ENCODE results near the gene PAFAH1B1. TPM values are rescaled to one million over a fixed set of nuclear protein-coding genes. Genes with fewer than 3 reads are reported as not detected.
A peak's percentile ranks its signal among the peaks of the same experiment; 100 is the strongest.
"Not testable (repeated sequence)": the region's sequence is repeated elsewhere in the genome, so short reads cannot be mapped to it uniquely, and the experiment has no call there.

Gene PAFAH1B1
- total RNA-seq, result 100 to 1,000 TPM; 165 to 169 TPM

DNA sequence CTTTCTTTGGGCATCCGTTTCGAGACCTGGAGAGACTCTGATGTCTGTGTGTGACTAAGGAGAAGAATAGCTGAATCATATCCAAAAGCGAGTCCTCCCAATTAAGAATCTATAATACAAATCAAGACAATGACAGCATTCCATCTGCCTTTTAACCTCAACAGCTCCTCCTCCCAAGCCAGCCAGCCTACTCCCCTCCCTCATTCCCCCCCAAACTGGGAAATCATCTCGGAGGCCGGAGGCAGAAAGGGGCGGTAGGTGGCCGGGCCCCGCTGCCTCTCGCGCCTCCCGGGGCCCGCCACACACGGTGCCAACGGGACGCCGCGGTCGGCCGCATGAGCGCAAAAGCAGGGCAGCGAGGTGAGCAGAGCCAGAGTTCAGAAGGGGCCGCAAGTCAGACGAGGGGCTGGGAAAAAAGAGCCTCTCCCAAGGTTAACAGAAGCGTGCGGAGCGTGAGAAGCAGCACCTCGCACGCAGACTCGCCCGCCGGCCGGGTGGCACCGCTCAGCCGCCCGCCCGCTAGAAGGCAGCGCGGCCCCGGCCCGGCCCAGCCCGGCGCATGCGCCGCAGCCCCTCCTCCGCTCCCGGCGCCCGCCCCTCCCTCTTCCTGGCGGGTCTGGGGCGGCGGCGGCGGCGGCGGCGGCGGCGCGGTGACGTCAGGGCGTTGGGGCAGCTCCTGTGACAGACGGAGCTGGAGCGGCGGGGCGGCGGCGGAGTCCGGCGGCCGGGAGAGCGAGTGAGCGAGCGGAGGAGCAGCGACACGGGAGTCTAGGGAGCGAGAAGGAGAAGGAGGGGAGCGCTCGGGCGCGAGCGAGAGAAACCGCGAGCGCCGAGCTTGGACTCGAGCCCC is at the start of gene PAFAH1B1:
PAFAH1B1 (plus strand) TSS at position 684 of the 850 bp plus-strand sequence. CDS start 44,635 bp downstream, outside the sequence.
- CTCF ChIA-PET, result interaction anchor here (0.6 to 1.5 kb wide), 2 partner anchors 19 to 179 kb away, joined by 3 read pairs; no protein-coding TSS in a partner anchor
- peak; percentile 92 for DNase-seq
- peak within 1 kb of the TSS; percentile 97 for H3K4me3 Mint-ChIP-seq
- peaks cover 28% of the 10 kb centered on the region for H3K4me1 Mint-ChIP-seq
- POLR2A ChIA-PET, result interaction anchor here (0.6 to 0.7 kb wide), 3 partner anchors 17 to 83 kb away, joined by 3 read pairs; no protein-coding TSS in a partner anchor
- no peaks in the 10 kb centered on the region for H3K9me3 Mint-ChIP-seq
- peaks cover 5% of the 10 kb centered on the region for H3K36me3 Mint-ChIP-seq (ENCODE audit: low read depth)
- H3K27ac Mint-ChIP-seq, result peak within 1 kb of the TSS; percentile 95
- H3K27me3 Mint-ChIP-seq, result peaks cover 3% of the 10 kb centered on the region

DNA sequence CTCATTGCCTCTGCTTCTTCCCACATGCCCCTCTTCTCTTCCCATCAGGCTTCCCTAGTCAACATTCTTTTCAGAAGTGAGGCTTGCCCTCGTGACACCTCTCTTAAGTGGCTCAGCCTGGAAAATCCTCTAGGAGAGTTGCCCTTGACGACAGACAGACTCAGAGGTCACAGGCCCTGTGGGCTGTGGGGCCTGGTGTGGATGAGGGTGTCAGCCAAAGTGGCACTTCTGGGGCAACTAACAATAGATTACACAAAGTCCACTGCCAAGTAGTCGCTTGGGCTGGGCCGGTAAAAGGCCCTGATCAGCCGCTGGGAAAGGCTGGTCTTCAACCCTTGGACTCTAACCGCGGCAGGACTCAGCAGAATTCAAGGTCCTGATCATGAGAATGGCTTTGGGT is 48.1 kb upstream of the PAFAH1B1 start:
- no peak overlapping the region for H3K27ac Mint-ChIP-seq
- ChIA-PET POLR2A (no interaction called here), CTCF (interaction anchor here (0.7 kb wide), 1 partner anchor 34 kb away, joined by 3 read pairs; the partner anchor contains the start of gene METTL16)
- H3K9me3 Mint-ChIP-seq, result no peaks in the 10 kb centered on the region
- H3K4me1 Mint-ChIP-seq, result no peaks in the 10 kb centered on the region
- no peak for DNase-seq
- H3K4me3 Mint-ChIP-seq, result no peak overlapping the region
- H3K36me3 Mint-ChIP-seq (ENCODE audit: low read depth), result no peaks in the 10 kb centered on the region
- peaks cover 1% of the 10 kb centered on the region for H3K27me3 Mint-ChIP-seq

DNA sequence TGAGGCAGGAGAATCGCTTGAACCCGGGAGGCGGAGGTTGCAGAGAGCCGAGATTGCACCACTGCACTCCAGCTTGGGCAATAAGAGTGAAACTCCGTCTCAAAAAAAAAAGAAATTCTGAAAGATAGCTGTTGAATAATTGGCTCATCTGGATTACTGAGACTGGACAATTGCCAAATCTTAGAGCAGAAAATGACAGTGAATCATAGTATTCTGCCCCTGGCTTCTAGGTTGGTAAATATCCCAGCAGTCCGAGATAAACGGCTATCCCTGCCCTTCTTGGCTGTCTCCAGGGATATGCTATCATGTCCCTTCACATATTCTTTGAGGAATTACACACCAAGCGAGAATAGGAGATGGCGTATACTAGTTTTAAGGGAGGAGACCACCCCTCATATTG is 46.3 kb upstream of the PAFAH1B1 start:
- Mint-ChIP-seq H3K27me3 (peaks cover 5% of the 10 kb centered on the region), H3K4me1 (no peaks in the 10 kb centered on the region), H3K4me3 (no peak overlapping the region), H3K9me3 (no peaks in the 10 kb centered on the region), H3K36me3 (ENCODE audit: low read depth) (no peaks in the 10 kb centered on the region), H3K27ac (no peak overlapping the region)
- no peak for DNase-seq
- POLR2A ChIA-PET, result no interaction called here
- CTCF ChIA-PET, result interaction anchor here (0.6 to 1.0 kb wide), 8 partner anchors 10 to 958 kb away, joined by 3 to 6 read pairs (median 3); no protein-coding TSS in a partner anchor

DNA sequence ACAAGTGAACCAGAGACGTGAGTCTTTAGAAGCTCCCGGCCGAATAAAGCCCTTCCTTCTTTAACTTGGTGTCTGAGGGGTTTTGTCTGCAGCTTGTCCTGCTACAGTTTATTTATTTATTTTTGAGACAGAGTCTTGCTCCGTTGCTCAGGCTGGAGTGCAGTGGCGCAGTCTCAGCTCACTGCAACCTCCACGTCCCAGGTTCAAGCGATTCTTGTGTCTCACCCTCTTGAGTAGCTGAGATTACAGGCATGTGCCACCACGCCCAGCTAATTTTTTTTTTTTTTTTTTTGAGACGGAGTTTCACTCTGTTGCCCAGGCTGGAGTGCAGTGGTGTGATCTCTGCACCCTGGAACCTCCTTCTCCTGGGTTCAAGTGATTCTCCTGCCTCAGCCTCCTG is 45.4 kb upstream of the PAFAH1B1 start:
- H3K36me3 Mint-ChIP-seq (ENCODE audit: low read depth); H3K4me3 Mint-ChIP-seq; DNase-seq; H3K4me1 Mint-ChIP-seq; H3K9me3 Mint-ChIP-seq; H3K27me3 Mint-ChIP-seq; H3K27ac Mint-ChIP-seq: not testable (repeated sequence)
- CTCF ChIA-PET, result interaction anchor here (0.6 to 1.1 kb wide), 2 partner anchors 23 to 104 kb away, joined by 3 to 5 read pairs; no protein-coding TSS in a partner anchor
- POLR2A ChIA-PET, result interaction anchor here (0.6 kb wide), 2 partner anchors 9 to 77 kb away, joined by 3 read pairs; no protein-coding TSS in a partner anchor

DNA sequence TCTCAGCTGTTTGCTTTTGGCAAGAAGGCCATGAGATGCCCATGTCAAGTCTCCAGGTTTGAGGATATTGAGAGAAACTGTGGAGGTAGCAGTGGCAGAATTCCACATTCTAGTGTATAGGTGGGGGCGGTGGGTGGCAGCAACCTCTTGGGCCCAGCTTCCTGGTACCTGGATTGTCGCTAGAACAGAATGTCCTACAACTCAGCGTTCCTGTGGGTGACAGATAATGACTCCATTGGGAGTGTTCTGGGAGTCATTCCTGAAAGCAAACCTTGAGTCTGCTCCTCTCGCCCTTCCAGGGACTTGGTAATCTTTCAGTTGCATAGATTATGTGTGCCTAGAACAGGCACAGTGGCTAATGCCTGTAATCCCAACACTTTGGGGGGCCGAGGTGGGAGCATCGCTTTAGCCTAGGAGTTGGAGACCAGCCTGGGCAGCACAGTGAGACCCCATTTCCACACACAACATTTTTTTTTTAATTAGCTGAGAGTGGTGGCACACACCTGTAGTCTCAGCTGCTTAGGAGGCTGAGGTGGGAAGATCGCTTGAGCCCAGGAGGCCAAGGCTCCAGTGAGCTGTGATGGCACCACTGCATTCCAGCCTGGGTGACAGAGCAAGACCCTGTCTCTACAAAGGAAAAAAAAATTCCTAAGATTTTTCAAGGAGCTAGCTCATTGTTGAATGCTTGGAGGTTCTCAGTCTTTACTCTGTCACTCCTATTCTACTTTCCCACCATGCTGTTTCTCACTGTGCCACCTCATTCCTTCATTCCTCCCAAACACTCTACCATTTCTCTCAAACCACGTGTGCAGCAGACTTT is 43.9 kb upstream of the PAFAH1B1 start:
- Mint-ChIP-seq H3K36me3 (ENCODE audit: low read depth) (no peaks in the 10 kb centered on the region), H3K27me3 (peaks cover 6% of the 10 kb centered on the region), H3K9me3 (no peaks in the 10 kb centered on the region), H3K4me1 (no peaks in the 10 kb centered on the region), H3K4me3 (no peak overlapping the region), H3K27ac (no peak overlapping the region)
- no peak for DNase-seq
- ChIA-PET POLR2A (no interaction called here), CTCF (interaction anchor here (0.6 to 1.0 kb wide), 3 partner anchors 10 to 39 kb away, joined by 3 read pairs; no protein-coding TSS in a partner anchor)

DNA sequence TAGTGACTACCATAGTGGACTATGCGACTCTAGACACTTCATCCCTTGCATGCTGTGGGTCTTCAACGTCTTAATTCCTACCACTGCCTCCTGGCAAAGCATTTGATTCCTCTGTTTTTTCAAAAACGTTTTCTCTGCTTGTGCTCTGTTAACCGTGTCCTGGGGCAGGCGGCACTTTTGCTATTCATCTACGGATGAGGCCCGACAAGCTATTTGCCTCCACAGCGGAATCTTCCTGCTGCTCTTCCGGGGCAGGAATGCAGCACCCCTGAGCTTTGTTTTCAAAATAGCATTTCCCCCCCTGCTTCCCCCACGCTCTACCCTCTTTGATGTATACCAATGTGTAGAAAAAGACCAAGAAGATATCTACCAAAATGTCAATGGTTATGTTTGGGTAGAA is 42.0 kb upstream of the PAFAH1B1 start:
- ChIA-PET POLR2A (interaction anchor here (0.6 kb wide), 1 partner anchor 240 kb away, joined by 5 read pairs; no protein-coding TSS in a partner anchor), CTCF (no interaction called here)
- Mint-ChIP-seq H3K27me3 (peaks cover 6% of the 10 kb centered on the region), H3K9me3 (peaks cover 2% of the 10 kb centered on the region), H3K4me3 (no peak overlapping the region), H3K36me3 (ENCODE audit: low read depth) (no peaks in the 10 kb centered on the region), H3K27ac (no peak overlapping the region), H3K4me1 (no peaks in the 10 kb centered on the region)
- DNase-seq, result no peak

DNA sequence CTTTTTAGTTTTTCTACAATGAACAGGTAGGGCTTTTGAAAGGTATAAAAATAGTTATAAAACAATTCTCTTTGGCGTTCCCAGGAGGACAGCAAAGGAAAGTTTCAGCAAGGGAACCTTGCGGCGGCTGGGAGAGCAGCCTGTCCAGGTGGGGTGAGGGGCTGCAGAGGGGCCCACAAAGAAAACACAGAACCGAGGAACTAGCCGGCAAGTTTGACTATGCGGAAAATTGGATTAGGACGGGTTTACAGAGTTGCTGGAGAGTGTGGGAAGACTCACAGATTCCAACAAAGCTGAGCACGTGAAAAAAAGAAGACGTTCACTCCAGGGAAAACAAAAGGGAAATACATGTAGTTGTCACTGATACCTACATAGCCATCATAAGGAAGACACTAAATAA is 41.5 kb upstream of the PAFAH1B1 start:
- no peak for DNase-seq
- no peak overlapping the region for H3K4me3 Mint-ChIP-seq
- no peaks in the 10 kb centered on the region for H3K36me3 Mint-ChIP-seq (ENCODE audit: low read depth)
- H3K4me1 Mint-ChIP-seq, result no peaks in the 10 kb centered on the region
- ChIA-PET POLR2A (no interaction called here), CTCF (interaction anchor here (0.5 kb wide), 1 partner anchor 100 kb away, joined by 3 read pairs; no protein-coding TSS in a partner anchor)
- H3K27me3 Mint-ChIP-seq, result peaks cover 6% of the 10 kb centered on the region
- peaks cover 5% of the 10 kb centered on the region for H3K9me3 Mint-ChIP-seq
- no peak overlapping the region for H3K27ac Mint-ChIP-seq

DNA sequence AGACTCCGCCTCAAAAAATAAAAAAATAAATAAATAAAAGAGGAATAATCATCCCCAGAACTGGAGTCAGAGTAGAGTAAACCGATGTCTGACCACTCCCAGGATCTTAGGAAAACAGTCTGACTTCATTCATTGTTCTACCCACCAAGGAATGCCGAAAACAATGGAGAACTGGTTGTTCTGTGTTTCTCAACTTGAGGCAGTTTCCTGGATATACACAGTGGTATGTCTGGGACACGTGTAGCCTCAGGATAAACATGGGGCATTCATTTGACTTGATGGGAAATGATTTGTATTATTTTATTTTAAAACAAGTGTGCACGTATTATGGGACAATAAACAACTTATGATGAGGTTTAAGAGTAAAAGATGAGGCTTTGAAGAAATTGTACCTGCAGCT is 32.8 kb upstream of the PAFAH1B1 start:
- DNase-seq, result no peak
- Mint-ChIP-seq H3K4me3 (no peak overlapping the region), H3K9me3 (peaks cover 12% of the 10 kb centered on the region), H3K27ac (no peak overlapping the region), H3K36me3 (ENCODE audit: low read depth) (no peaks in the 10 kb centered on the region), H3K4me1 (peaks cover 6% of the 10 kb centered on the region), H3K27me3 (peaks cover 3% of the 10 kb centered on the region)
- CTCF ChIA-PET, result no interaction called here
- POLR2A ChIA-PET, result no interaction called here

DNA sequence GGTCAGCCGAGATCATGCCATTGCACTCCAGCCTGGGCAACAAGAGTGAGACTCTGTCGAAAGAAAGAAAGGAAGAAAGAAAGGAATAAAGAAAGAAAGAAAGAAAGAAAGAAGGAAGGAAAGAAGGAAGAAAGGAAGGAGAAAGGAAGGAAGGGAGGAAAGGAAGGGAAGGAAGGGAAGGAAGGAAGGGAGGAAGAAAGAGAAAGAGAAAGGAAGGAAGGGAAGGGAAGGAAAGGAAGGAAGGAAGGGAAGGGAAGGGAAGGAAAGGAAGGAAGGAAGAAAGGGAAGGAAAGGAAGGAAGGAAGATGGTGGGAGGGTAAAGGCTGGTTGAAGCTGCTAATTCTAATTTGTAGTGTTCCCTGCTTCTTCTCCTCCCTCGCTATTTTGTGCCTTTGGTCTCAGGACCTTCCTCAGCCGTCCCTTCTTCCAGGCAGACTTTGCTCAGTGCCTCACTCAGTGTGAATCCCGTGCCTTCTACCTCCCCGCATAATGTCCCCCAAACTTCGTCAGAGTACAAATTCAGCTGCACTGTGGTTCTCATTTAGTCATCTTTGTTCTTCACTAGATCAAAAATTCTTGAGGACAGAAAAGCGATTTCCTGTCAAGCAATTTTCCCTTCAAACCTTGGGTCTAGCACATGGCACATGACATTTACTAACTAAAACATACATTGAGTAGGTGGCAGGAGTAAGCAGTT is 31.1 kb upstream of the PAFAH1B1 start:
- Mint-ChIP-seq H3K4me3 (no peak overlapping the region), H3K9me3 (peaks cover 4% of the 10 kb centered on the region), H3K27me3 (peaks cover 3% of the 10 kb centered on the region), H3K36me3 (ENCODE audit: low read depth) (no peaks in the 10 kb centered on the region), H3K4me1 (peaks cover 6% of the 10 kb centered on the region), H3K27ac (no peak overlapping the region)
- CTCF ChIA-PET, result interaction anchor here (0.6 kb wide), 1 partner anchor 1707 kb away, joined by 4 read pairs; no protein-coding TSS in a partner anchor
- POLR2A ChIA-PET, result no interaction called here
- DNase-seq, result no peak

DNA sequence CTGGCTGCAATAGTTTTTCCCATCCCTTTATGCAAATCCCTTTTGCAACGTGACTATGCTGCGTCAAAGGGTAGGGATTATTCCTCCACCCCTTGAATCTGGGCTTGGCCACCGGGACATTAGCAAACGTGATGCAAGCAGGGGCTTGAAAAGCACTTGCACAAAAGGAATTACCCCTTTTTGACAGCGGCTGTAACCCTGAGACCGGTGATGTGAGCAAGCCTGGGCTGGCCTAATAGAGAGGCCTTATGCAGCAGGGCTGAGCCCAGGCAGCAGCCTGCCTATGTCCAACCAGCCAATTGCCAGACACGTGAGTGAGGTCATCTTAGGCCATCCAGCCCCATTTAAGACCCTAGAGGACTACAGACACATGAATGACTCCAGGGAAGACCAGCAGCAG is 30.4 kb upstream of the PAFAH1B1 start:
- Mint-ChIP-seq H3K4me1 (peaks cover 5% of the 10 kb centered on the region), H3K27ac (no peak overlapping the region), H3K9me3 (peaks cover 4% of the 10 kb centered on the region), H3K4me3 (no peak overlapping the region), H3K36me3 (ENCODE audit: low read depth) (no peaks in the 10 kb centered on the region), H3K27me3 (peaks cover 3% of the 10 kb centered on the region)
- ChIA-PET POLR2A (no interaction called here), CTCF (interaction anchor here (0.6 to 1.1 kb wide), 2 partner anchors 18 to 1708 kb away, joined by 3 to 4 read pairs; no protein-coding TSS in a partner anchor)
- DNase-seq, result no peak

DNA sequence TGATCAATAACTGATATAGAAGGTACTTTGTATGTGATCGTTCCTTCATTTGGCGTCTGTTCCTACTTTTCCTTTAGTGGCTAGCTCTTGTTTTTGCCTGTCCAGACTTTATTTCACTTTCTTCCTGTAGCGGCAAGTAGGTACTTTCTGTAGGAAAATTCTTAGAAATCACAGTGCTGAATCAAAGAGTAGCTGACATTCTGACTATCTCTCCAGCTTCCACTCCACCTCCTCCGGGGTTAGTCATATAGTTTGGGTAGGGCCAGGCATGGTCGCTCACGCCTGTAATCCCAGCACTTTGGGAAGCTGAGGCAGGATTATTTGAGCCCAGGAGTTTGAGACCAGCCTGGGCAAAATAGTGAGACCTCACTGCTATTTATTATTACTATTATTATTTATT is 29.9 kb upstream of the PAFAH1B1 start:
- ChIA-PET POLR2A (no interaction called here), CTCF (interaction anchor here (1.1 kb wide), 1 partner anchor 17 kb away, joined by 3 read pairs; no protein-coding TSS in a partner anchor)
- H3K27me3 Mint-ChIP-seq, result peaks cover 3% of the 10 kb centered on the region
- no peak for DNase-seq
- H3K36me3 Mint-ChIP-seq (ENCODE audit: low read depth), result no peaks in the 10 kb centered on the region
- H3K4me3 Mint-ChIP-seq, result no peak overlapping the region
- H3K27ac Mint-ChIP-seq, result no peak overlapping the region
- H3K9me3 Mint-ChIP-seq, result peaks cover 4% of the 10 kb centered on the region
- H3K4me1 Mint-ChIP-seq, result peaks cover 4% of the 10 kb centered on the region

DNA sequence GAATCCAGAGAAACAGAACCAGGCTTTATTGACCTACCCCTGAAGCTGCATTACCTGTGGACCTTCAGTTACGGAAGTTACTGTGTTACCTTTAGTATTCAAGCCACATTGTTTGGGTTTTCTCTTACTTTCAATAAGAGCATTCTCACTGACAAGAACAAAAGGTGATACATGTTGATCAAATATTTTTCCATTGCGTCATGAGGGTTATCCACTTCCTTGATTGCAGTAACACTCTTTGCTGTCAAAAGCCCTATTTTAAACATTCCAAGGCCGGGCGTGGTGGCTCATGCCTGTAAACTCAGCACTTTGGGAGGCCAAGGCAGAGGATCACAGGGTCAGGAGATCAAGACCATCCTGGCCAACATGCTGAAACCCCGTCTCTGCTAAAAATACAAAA is 28.6 kb upstream of the PAFAH1B1 start:
- POLR2A ChIA-PET, result no interaction called here
- CTCF ChIA-PET, result interaction anchor here (0.6 to 1.2 kb wide), 2 partner anchors 16 to 250 kb away, joined by 3 read pairs; no protein-coding TSS in a partner anchor
- H3K4me3 Mint-ChIP-seq, result no peak overlapping the region
- DNase-seq, result no peak
- no peaks in the 10 kb centered on the region for H3K36me3 Mint-ChIP-seq (ENCODE audit: low read depth)
- peaks cover 4% of the 10 kb centered on the region for H3K4me1 Mint-ChIP-seq
- H3K9me3 Mint-ChIP-seq, result peaks cover 4% of the 10 kb centered on the region
- no peak overlapping the region for H3K27ac Mint-ChIP-seq
- H3K27me3 Mint-ChIP-seq, result peaks cover 3% of the 10 kb centered on the region
